Parathyroid adenoma (tissue), 2 donors: ENCODE measurements around the gene MAGI2.

Experiments used
- H2AFZ ChIP-seq: fragments of 300-600 bp; sonication (generic); one replicate; pipeline ENCODE4 v1.7.0; 2017; ENCODE audit warnings: antibody characterized with exemption, mild to moderate bottlenecking
- H3K27ac ChIP-seq: fragments of 300-600 bp; sonication (generic); one replicate; pipeline ENCODE4 v1.7.0; 2017
- H3K27me3 ChIP-seq: fragments of 300-600 bp; sonication (generic); one replicate; pipeline ENCODE4 v1.7.0; 2017; ENCODE audit warnings: low read length; ENCODE audit not compliant: control insufficient read depth, insufficient read depth
- H3K36me3 ChIP-seq: fragments of 300-600 bp; sonication (generic); one replicate; pipeline ENCODE4 v1.7.0; 2017; ENCODE audit warnings: low read length; ENCODE audit not compliant: control insufficient read depth, insufficient read depth
- H3K4me1 ChIP-seq: fragments of 300-600 bp; sonication (generic); one replicate; pipeline ENCODE4 v1.7.0; 2017; ENCODE audit warnings: control low read depth
- H3K4me2 ChIP-seq: fragments of 300-600 bp; sonication (generic); one replicate; pipeline ENCODE4 v1.7.0; 2017; ENCODE audit warnings: low read length
- H3K4me3 ChIP-seq: fragments of 300-600 bp; sonication (generic); one replicate; pipeline ENCODE4 v1.7.0; 2017; ENCODE audit warnings: low read depth, low read length
- H3K79me2 ChIP-seq: fragments of 300-600 bp; sonication (generic); one replicate; pipeline ENCODE4 v1.7.0; 2017; ENCODE audit warnings: control low read depth
- H3K9ac ChIP-seq: fragments of 300-600 bp; sonication (generic); one replicate; pipeline ENCODE4 v1.7.0; 2017; ENCODE audit warnings: mild to moderate bottlenecking
- H3K9me3 ChIP-seq: fragments of 300-600 bp; sonication (generic); one replicate; pipeline ENCODE4 v1.7.0; 2017; ENCODE audit warnings: low read length; ENCODE audit not compliant: control insufficient read depth
- TF ChIP-seq, protein P1 (sequence below): fragments of 300-600 bp; sonication (generic); IDR thresholded peaks from one replicate; pipeline ENCODE4 v1.7.0; 2017; ENCODE audit warnings: antibody characterized with exemption, mild to moderate bottlenecking
- donor health status: primary hyperparathyroidism.

The MAGI2 gene

GRCh38 chr7:79217468-79217867 is 236.0 kb downstream of the MAGI2 start:
- H3K9me3 ChIP-seq = peaks cover 2% of the 10 kb centered on the region
- H2AFZ ChIP-seq = no peak overlapping the region
- no peak overlapping the region for H3K9ac ChIP-seq
- TF ChIP-seq, protein P1, sequence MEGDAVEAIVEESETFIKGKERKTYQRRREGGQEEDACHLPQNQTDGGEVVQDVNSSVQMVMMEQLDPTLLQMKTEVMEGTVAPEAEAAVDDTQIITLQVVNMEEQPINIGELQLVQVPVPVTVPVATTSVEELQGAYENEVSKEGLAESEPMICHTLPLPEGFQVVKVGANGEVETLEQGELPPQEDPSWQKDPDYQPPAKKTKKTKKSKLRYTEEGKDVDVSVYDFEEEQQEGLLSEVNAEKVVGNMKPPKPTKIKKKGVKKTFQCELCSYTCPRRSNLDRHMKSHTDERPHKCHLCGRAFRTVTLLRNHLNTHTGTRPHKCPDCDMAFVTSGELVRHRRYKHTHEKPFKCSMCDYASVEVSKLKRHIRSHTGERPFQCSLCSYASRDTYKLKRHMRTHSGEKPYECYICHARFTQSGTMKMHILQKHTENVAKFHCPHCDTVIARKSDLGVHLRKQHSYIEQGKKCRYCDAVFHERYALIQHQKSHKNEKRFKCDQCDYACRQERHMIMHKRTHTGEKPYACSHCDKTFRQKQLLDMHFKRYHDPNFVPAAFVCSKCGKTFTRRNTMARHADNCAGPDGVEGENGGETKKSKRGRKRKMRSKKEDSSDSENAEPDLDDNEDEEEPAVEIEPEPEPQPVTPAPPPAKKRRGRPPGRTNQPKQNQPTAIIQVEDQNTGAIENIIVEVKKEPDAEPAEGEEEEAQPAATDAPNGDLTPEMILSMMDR = no peak
- no peak overlapping the region for H3K27ac ChIP-seq
- no peak overlapping the region for H3K4me3 ChIP-seq
- no peaks in the 10 kb centered on the region for H3K4me1 ChIP-seq
- no peaks in the 10 kb centered on the region for H3K79me2 ChIP-seq
- no peak overlapping the region for H3K4me2 ChIP-seq
- H3K27me3 ChIP-seq = no peaks in the 10 kb centered on the region
- H3K36me3 ChIP-seq = no peaks in the 10 kb centered on the region

DNA sequence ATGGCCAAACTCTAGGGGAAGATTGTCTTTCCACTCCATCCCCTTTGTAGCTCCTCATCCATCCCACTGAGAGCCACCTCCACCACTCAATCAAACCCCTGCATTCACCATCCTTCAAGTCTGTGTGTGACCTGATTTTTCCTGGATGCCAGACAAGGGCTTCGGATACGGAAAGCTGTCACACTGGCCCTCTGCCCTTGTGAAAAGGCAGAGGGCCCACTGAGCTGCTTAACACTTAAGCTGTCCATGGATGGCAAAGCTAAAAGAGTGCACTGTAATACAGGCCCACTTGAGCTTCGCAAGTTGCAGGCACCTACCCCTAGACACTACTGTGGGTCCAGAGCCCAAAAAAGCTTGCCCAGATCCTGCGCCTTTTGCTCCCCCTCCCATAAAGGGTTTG is 237.2 kb downstream of the MAGI2 start:
- Histone ChIP-seq H3K4me1 (no peaks in the 10 kb centered on the region), H3K9ac (no peak overlapping the region), H3K36me3 (no peaks in the 10 kb centered on the region), H3K4me2 (no peak overlapping the region), H3K9me3 (no peaks in the 10 kb centered on the region), H3K27me3 (no peaks in the 10 kb centered on the region), H3K4me3 (no peak overlapping the region), H2AFZ (no peak overlapping the region), H3K79me2 (no peaks in the 10 kb centered on the region), H3K27ac (no peak overlapping the region)
- TF ChIP-seq, protein P1 = no peak

DNA sequence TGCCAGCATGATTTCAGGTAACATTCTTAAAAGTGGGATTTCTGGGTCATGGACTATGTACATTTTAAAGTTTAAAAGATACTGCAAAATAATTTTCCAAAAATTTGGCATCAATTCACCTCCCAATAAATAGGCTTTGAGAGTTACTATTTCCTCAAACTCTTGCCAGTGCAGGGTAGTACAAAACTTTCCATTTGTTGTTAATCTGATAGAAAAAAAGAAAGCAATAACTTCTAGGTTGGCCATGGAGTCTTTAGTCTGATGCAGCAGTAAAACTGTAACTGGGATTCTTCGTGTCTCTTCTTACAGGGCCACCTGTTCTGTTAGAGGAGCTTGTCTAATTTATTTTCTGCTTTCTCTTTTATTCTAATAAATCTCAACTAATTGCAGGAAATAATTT is 241.1 kb downstream of the MAGI2 start:
- no peaks in the 10 kb centered on the region for H3K36me3 ChIP-seq
- no peak overlapping the region for H3K4me2 ChIP-seq
- no peaks in the 10 kb centered on the region for H3K27me3 ChIP-seq
- H2AFZ ChIP-seq = no peak overlapping the region
- H3K9ac ChIP-seq = no peak overlapping the region
- H3K79me2 ChIP-seq = no peaks in the 10 kb centered on the region
- H3K4me1 ChIP-seq = no peaks in the 10 kb centered on the region
- H3K9me3 ChIP-seq = no peaks in the 10 kb centered on the region
- H3K4me3 ChIP-seq = no peak overlapping the region
- TF ChIP-seq, protein P1 = no peak
- H3K27ac ChIP-seq = no peak overlapping the region

DNA sequence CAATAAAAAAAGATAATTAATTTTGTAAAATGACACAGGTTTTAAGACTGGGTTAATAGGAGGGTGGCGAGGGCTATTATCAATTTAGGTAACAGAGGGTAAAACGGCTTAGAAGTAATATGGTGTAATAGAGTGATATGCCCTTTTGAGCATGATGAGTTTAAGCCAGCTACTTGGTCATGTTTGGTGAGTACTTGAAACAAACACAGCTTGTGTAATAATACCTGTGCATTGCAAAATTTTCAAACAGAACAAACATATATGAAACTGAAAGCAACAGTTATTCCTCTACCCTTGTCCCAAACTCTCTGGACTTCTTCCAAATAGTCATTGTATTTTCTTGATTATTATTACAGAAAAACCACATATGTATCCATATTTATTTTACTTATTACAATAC is 241.7 kb downstream of the MAGI2 start:
- Histone ChIP-seq H3K27ac (no peak overlapping the region), H3K27me3 (no peaks in the 10 kb centered on the region), H3K9ac (no peak overlapping the region), H3K36me3 (no peaks in the 10 kb centered on the region), H3K4me3 (no peak overlapping the region), H3K4me1 (no peaks in the 10 kb centered on the region), H2AFZ (no peak overlapping the region), H3K4me2 (no peak overlapping the region), H3K79me2 (no peaks in the 10 kb centered on the region), H3K9me3 (no peaks in the 10 kb centered on the region)
- TF ChIP-seq, protein P1 = no peak

DNA sequence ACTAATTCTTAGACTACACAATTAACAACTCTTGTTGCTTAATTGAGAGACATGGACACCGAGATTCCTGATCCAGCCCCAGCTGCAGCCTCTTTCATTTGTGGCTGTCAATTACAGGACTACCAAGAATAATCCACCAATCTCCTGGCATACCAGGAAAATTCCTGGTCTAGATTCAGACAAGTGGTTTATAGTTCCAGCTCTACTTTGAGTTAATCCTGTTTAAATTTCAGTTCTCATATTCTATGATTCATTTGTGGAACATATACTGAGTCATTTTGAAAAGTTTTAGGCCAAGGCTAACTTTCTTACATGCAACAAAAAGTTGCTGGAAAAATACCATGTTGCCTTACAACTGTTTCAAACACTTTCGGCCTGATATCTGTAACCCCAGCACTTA is 253.5 kb downstream of the MAGI2 start:
- Histone ChIP-seq H2AFZ (no peak overlapping the region), H3K79me2 (no peaks in the 10 kb centered on the region), H3K9me3 (no peaks in the 10 kb centered on the region), H3K27ac (no peak overlapping the region), H3K27me3 (no peaks in the 10 kb centered on the region), H3K9ac (no peak overlapping the region), H3K4me3 (no peak overlapping the region), H3K4me2 (no peak overlapping the region), H3K36me3 (no peaks in the 10 kb centered on the region), H3K4me1 (no peaks in the 10 kb centered on the region)
- TF ChIP-seq, protein P1 = no peak
